Measurements from ENCODE around the gene WDR33.

GRCh38 chr2:127657232-127657595, 153.8 kb downstream of the WDR33 start:
- TF ChIP-seq, protein P1, sequence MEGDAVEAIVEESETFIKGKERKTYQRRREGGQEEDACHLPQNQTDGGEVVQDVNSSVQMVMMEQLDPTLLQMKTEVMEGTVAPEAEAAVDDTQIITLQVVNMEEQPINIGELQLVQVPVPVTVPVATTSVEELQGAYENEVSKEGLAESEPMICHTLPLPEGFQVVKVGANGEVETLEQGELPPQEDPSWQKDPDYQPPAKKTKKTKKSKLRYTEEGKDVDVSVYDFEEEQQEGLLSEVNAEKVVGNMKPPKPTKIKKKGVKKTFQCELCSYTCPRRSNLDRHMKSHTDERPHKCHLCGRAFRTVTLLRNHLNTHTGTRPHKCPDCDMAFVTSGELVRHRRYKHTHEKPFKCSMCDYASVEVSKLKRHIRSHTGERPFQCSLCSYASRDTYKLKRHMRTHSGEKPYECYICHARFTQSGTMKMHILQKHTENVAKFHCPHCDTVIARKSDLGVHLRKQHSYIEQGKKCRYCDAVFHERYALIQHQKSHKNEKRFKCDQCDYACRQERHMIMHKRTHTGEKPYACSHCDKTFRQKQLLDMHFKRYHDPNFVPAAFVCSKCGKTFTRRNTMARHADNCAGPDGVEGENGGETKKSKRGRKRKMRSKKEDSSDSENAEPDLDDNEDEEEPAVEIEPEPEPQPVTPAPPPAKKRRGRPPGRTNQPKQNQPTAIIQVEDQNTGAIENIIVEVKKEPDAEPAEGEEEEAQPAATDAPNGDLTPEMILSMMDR (conservative IDR thresholded peaks at IDR 0.05; ENCODE audit: low read depth, low read length) = no peak
- TF ChIP-seq RAD21 (IDR thresholded peaks at IDR 0.05; ENCODE audit: low read length) (no peak), RFX5 (IDR thresholded peaks at IDR 0.05; ENCODE audit: low read depth, low read length) (no peak), RCOR1 (IDR thresholded peaks at IDR 0.05; ENCODE audit: insufficient replicate concordance, low read length) (no peak), SMC3 (IDR thresholded peaks at IDR 0.05; ENCODE audit: low read depth, low read length) (no peak)
